ENCODE results near the gene CDR2L.

The CDR2L gene

DNA sequence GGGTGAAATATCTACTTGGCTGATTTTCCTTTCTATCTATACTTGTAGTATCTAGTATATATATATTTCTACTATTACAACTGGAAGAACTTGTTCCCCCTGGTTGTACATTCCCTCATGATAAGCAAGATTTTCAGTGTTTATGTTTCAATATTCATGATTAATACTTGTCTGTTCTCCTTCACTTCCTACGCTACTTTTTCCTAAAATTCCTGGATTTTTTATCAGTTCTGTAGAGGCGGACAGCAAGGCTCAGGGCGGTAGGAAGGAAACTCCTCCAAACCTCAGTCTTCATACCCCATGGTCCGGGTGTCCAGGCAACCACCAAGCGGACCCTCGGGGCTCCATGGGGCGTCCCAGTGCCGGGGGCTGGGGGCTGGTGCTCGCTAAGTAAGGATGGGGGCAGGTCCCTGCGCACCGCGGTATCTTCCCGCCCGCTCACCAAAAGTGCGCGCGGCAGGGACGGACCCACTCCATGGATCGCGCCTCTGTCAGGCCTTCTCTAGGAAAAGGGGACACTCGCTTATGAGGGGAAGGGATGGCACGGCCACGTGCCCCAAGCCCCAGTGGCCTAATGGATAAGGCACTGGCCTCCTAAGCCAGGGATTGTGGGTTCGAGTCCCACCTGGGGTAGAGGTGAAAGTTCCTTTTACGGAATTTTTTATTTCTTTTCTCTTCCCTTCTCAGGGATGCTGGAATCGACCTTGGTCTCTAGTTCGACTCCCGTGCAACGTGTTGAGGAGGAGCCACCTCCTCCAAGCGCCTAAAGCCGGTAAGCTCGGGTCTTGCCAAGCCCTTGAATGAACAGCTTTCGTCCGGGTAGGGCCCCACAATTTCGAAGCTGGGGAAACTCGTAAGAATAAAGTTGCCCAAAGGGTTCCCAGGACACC lies 46.2 kb downstream of the CDR2L start:
- POLR2A ChIA-PET = interaction anchor here (1.4 to 3.5 kb wide), 8 partner anchors 14 to 77 kb away, joined by 4 to 82 read pairs (median 20); partner anchors contain the start of genes ARMC7, ATP5PD, CDR2L and KCTD2
- TF ChIP-seq L3MBTL2 (conservative IDR thresholded peaks at IDR 0.05) (peak; percentile 72), ELF4 (IDR thresholded peaks at IDR 0.05) (no peak), FOXA1 (IDR thresholded peaks at IDR 0.05) (no peak), ARNT (IDR thresholded peaks at IDR 0.05) (peak; percentile 52; the same call in 1 of the 2 replicates), FOXM1 (IDR thresholded peaks at IDR 0.05; ENCODE audit: borderline replicate concordance) (peak; percentile 60; the same call in 1 of the 2 replicates), ZNF384 (IDR thresholded peaks at IDR 0.05) (no peak), LEF1 (IDR thresholded peaks at IDR 0.05; ENCODE audit: borderline replicate concordance) (no peak), FOXK2 (IDR thresholded peaks at IDR 0.05) (no peak), BHLHE40 (IDR thresholded peaks at IDR 0.05; ENCODE audit: borderline replicate concordance) (no peak), SP1 (IDR thresholded peaks at IDR 0.05) (no peak), HDGF (IDR thresholded peaks at IDR 0.05; ENCODE audit: borderline replicate concordance) (no peak), PKNOX1 (IDR thresholded peaks at IDR 0.05) (no peak)
- CTCF ChIA-PET = interaction anchor here (0.5 to 0.9 kb wide), 3 partner anchors 47 to 100 kb away, joined by 3 read pairs; no protein-coding TSS in a partner anchor
- peak; percentile 87 for DNase-seq (ENCODE audit: extremely low spot score)

DNA sequence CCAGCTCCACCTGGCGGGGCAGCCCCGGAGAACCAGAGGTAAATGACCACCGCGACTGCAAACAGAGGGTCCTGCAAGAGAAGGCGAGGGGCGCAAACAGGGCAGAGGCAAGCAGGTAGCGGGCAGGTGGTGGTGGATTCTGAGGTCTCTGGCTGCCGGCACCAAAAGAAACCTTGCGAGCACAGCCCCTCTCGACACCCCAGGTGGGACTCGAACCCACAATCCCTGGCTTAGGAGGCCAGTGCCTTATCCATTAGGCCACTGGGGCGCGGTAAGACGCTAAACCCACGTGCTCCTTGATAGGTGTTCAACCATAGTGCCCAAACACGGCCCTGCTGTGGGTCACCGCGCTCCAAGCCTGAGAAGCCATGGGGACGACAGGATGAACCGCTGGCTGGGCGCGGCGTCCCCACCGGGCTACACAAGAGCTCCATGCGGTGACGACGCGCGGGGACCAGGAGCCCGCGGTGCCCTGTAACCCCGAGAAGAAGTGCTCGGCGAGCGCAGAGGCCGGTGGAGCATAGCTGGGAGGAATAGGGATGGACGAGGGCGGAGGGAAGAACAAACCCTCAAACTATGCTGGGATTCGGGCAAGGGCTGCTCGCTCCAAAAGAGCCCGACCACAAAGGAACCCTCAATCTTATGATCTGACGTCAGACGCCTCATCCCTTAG lies 46.9 kb downstream of the CDR2L start:
- TF ChIP-seq SUZ12 (IDR thresholded peaks at IDR 0.05) (no peak), PKNOX1 (IDR thresholded peaks at IDR 0.05) (no peak), LEF1 (IDR thresholded peaks at IDR 0.05; ENCODE audit: borderline replicate concordance) (no peak; the same call in 1 of the 2 replicates), FOXK2 (IDR thresholded peaks at IDR 0.05) (no peak), BHLHE40 (IDR thresholded peaks at IDR 0.05; ENCODE audit: borderline replicate concordance) (no peak), NFRKB (IDR thresholded peaks at IDR 0.05) (no peak), FOXA1 (IDR thresholded peaks at IDR 0.05) (no peak), ARNT (IDR thresholded peaks at IDR 0.05) (peak; percentile 66; the same call in 1 of the 2 replicates), TARDBP (IDR thresholded peaks at IDR 0.05) (peak; percentile 60; the same call in 1 of the 2 replicates), HDGF (IDR thresholded peaks at IDR 0.05; ENCODE audit: borderline replicate concordance) (peak; percentile 76; the same call in 1 of the 2 replicates), ZNF384 (IDR thresholded peaks at IDR 0.05) (no peak), L3MBTL2 (conservative IDR thresholded peaks at IDR 0.05) (peak; percentile 94), FOXM1 (IDR thresholded peaks at IDR 0.05; ENCODE audit: borderline replicate concordance) (peak; percentile 77; the same call in 1 of the 2 replicates), ELF4 (IDR thresholded peaks at IDR 0.05) (peak; percentile 20; the same call in 1 of the 2 replicates)
- ChIA-PET CTCF (interaction anchor here (0.5 to 1.3 kb wide), 6 partner anchors 71 to 169 kb away, joined by 3 to 13 read pairs (median 3); no protein-coding TSS in a partner anchor), POLR2A (interaction anchor here (0.6 to 3.5 kb wide), 24 partner anchors 10 to 228 kb away, joined by 3 to 82 read pairs (median 5); partner anchors contain the start of genes ARMC7, ATP5PD, CDR2L and HID1)
- DNase-seq (ENCODE audit: extremely low spot score) = peak; percentile 69

DNA sequence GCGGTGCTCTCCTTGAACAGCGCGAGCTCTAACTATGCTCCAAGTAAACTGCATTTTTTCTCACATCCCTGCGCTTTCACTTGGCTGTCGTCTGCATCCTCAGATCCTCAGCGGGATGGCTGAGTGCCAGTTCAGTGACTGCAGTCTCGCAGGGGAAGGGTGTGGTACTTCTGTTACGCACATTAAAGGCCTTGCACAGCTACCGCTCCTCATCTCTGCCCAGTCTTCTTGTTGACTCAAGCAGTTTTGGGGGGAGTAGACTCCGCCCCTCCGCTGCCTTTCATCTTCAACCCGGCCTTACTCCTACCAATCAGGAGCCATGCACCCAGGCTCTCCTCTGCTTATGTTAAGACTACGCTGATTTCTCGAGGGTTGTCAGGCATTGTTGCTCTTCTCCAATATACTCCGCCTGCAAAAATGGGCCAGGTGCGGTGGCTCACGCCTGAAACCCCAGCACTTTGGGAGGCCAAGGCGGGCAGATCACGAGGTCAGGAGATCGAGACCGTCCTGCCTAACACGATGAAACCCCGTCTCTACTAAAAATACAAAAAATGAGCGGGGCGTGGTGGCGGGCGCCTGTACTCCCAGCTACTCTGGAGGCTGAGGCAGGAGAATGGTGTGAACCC lies 49.3 kb downstream of the CDR2L start:
- TF ChIP-seq FOXK2 (IDR thresholded peaks at IDR 0.05) (no peak), HDGF (IDR thresholded peaks at IDR 0.05; ENCODE audit: borderline replicate concordance) (no peak; the same call in 1 of the 2 replicates), BHLHE40 (IDR thresholded peaks at IDR 0.05; ENCODE audit: borderline replicate concordance) (no peak), ZNF384 (IDR thresholded peaks at IDR 0.05) (no peak), PKNOX1 (IDR thresholded peaks at IDR 0.05) (peak; percentile 46; the same call in 1 of the 2 replicates), ARNT (IDR thresholded peaks at IDR 0.05) (no peak)
- CTCF ChIA-PET = interaction anchor here (0.7 to 1.9 kb wide), 2 partner anchors 69 to 76 kb away, joined by 3 to 6 read pairs; no protein-coding TSS in a partner anchor
- DNase-seq (ENCODE audit: extremely low spot score) = peak; percentile 60
- POLR2A ChIA-PET = interaction anchor here (0.8 to 3.5 kb wide), 8 partner anchors 10 to 164 kb away, joined by 3 to 82 read pairs (median 4); partner anchors contain the start of genes ARMC7, ATP5PD, FDXR and KCTD2

GRCh38 chr17:75039238-75039637 lies 51.8 kb downstream of the CDR2L start:
- POLR2A ChIA-PET = interaction anchor here (1.4 kb wide), 1 partner anchor 8 kb away, joined by 3 read pairs; the partner anchor contains the start of genes ATP5PD and KCTD2
- TF ChIP-seq NFRKB (IDR thresholded peaks at IDR 0.05) (no peak), LEF1 (IDR thresholded peaks at IDR 0.05; ENCODE audit: borderline replicate concordance) (no peak)
- DNase-seq (ENCODE audit: extremely low spot score) = no peak
- CTCF ChIA-PET = no interaction called here

- ChIA-PET CTCF (interaction anchor here (0.6 to 0.7 kb wide), 2 partner anchors 88 to 201 kb away, joined by 3 to 4 read pairs; no protein-coding TSS in a partner anchor), POLR2A (interaction anchor here (1.5 to 1.8 kb wide), 2 partner anchors 29 to 54 kb away, joined by 4 to 8 read pairs; partner anchors contain the start of genes CDR2L and MRPL58)
- TF ChIP-seq ELF4 (IDR thresholded peaks at IDR 0.05) = no peak
- no peak for TF ChIP-seq PKNOX1 (IDR thresholded peaks at IDR 0.05)
- TF ChIP-seq NFRKB (IDR thresholded peaks at IDR 0.05) = no peak
- TF ChIP-seq ZNF384 (IDR thresholded peaks at IDR 0.05) = no peak
- TF ChIP-seq LEF1 (IDR thresholded peaks at IDR 0.05; ENCODE audit: borderline replicate concordance) = no peak
- no peak for TF ChIP-seq ARNT (IDR thresholded peaks at IDR 0.05)
- no peak for TF ChIP-seq FOXK2 (IDR thresholded peaks at IDR 0.05)
- no peak for TF ChIP-seq SP1 (IDR thresholded peaks at IDR 0.05)
- TF ChIP-seq BHLHE40 (IDR thresholded peaks at IDR 0.05; ENCODE audit: borderline replicate concordance) = no peak
- TF ChIP-seq SUZ12 (IDR thresholded peaks at IDR 0.05) = no peak
- no peak for TF ChIP-seq FOXM1 (IDR thresholded peaks at IDR 0.05; ENCODE audit: borderline replicate concordance)
- no peak for TF ChIP-seq CTBP1 (IDR thresholded peaks at IDR 0.05; ENCODE audit: borderline replicate concordance)
- no peak for TF ChIP-seq L3MBTL2 (conservative IDR thresholded peaks at IDR 0.05)
- DNase-seq (ENCODE audit: extremely low spot score) = no peak
Measured at GRCh38 chr17:75041656-75042280, 54.3 kb downstream of the CDR2L start.
